Ectodermal cell (in vitro differentiated cells): ENCODE measurements around the gene SRP54.
"Not testable (repeated sequence)": the region's sequence is repeated elsewhere in the genome, so short reads cannot be mapped to it uniquely, and the experiment has no call there.

ENCODE experiments used
- H3K27ac ChIP-seq: 2 replicates; pipeline ENCODE4 v1.7.0; 2013; ENCODE audit warnings: mild to moderate bottlenecking, low read depth, low read length; ENCODE audit not compliant: insufficient read depth, poor library complexity, severe bottlenecking
- H3K27me3 ChIP-seq: 2 replicates; pipeline ENCODE4 v1.7.0; 2013; ENCODE audit warnings: mild to moderate bottlenecking, low read length; ENCODE audit not compliant: insufficient read depth, control insufficient read depth, poor library complexity, severe bottlenecking
- H3K36me3 ChIP-seq: one replicate; pipeline ENCODE4 v1.7.0; 2013; ENCODE audit warnings: low read length; ENCODE audit not compliant: control insufficient read depth, insufficient read depth
- H3K4me1 ChIP-seq: one replicate; pipeline ENCODE4 v1.7.0; 2013; ENCODE audit warnings: low read length; ENCODE audit not compliant: control insufficient read depth, insufficient read depth
- H3K4me3 ChIP-seq: 2 replicates; pipeline ENCODE4 v1.7.0; 2013; ENCODE audit warnings: low read depth, low read length, control low read depth; ENCODE audit not compliant: insufficient read depth
- H3K9me3 ChIP-seq: 2 replicates; pipeline ENCODE4 v1.7.0; 2013; ENCODE audit warnings: mild to moderate bottlenecking, low read length, moderate library complexity; ENCODE audit not compliant: control insufficient read depth
- WGBS, 2 experiments: methylation state at CpG; one replicate each; pipeline ENCODE4 v1.1.7; 2013; ENCODE audit warnings: missing lambda C conversion rate in 2 of 2; 5-methylcytosine and 5-hydroxymethylcytosine counted together

Gene SRP54

DNA sequence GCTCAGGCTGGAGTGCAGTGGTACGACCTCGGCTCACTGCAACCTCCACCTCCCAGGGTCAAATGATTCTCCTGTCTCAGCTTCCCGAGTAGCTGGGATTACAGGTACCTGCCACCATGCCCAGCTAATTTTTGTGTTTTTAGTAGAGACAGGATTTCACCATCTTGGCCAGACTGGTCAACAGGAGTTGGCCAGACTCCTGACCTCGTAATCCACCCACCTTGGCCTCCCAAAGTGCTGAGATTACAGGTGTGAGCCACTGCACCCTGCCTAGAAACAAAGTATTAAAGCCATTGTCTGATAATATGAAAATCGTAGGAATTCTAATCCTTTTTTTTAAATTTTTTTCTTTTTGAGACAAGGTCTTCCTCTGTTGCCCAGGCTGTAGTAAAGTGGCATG is 82.9 kb downstream of the SRP54 start:
- 96% methylated on average over 5 of the region's 5 CpGs for WGBS, 2 experiments
- not testable (repeated sequence) for H3K9me3 ChIP-seq

DNA sequence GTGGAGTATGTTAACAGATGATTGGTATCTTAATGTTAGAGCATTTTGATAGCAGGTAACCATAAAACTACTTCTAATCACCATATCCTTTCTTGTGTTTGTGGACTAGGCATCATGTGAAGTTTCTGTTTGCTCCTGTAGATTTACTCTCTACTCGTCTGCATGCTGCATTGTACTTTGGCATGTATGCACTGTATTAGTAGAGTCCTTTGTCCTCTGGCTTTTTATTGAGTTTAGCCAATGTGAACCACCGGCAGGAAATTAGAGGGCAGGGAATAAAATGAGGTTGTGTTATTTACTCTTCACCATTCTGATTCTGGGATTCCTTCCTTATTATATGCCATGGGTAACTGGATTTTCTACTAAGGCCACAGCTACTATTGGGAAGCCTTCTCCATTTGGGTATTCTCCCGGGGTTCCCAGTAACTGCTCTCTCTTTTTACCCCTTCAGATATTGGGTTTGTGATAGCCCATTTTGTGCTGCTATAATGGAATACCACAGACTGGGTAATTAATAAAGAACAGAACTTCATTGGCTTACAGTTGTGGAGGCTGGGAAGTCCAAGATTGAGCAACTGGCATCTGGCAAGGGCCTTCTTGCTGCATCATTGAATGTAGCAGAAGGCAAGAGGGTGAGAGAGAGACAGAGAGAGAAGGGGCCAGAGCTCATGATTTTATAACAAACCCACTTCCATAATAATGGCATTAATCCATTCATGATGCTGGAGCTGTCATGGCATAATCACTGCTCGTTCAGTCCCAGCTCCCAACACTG is 85.6 kb downstream of the SRP54 start:
- no peak overlapping the region for H3K27ac ChIP-seq
- no peaks in the 10 kb centered on the region for H3K9me3 ChIP-seq
- WGBS, 2 experiments = 95 to 99% methylated on average over 4 of the region's 4 CpGs
- no peaks in the 10 kb centered on the region for H3K4me1 ChIP-seq
- no peaks in the 10 kb centered on the region for H3K27me3 ChIP-seq
- no peak overlapping the region for H3K4me3 ChIP-seq
- peaks cover 8% of the 10 kb centered on the region for H3K36me3 ChIP-seq

More for the DNA sequence above, 82.9 kb downstream of the SRP54 start:
- H3K27me3 ChIP-seq, H3K4me1 ChIP-seq, H3K4me3 ChIP-seq, H3K36me3 ChIP-seq, H3K27ac ChIP-seq: not testable (repeated sequence)

DNA sequence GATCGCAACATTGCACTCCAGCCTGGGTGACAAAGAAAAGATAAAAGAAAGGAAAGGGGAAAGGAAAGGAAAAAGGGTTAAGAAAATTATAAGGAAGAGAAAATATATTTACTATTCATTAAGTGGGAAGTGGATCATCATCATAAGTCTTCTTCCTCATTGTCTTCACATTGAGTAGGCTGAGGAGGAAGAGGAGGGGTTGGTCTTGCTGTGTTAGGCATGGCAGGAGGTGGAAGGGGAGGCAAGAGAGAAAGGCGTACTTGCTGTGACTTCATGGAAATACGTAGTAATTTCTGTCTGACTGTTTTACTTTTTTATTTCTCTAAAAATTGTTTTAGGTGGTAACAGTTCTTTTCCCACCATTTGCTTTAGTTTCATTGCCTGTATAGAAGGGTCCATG is 89.4 kb downstream of the SRP54 start:
- WGBS, 2 experiments = 94% methylated on average over 3 of the region's 3 CpGs
- Histone ChIP-seq H3K4me1 (no peaks in the 10 kb centered on the region), H3K27me3 (no peaks in the 10 kb centered on the region), H3K27ac (no peak overlapping the region), H3K9me3 (no peaks in the 10 kb centered on the region), H3K36me3 (peaks cover 11% of the 10 kb centered on the region), H3K4me3 (no peak overlapping the region)

- peaks cover 9% of the 10 kb centered on the region for H3K36me3 ChIP-seq
- no peak overlapping the region for H3K4me3 ChIP-seq
- WGBS, 2 experiments = 97 to 100% methylated on average over 1 of the region's 1 CpG
- H3K4me1 ChIP-seq = no peaks in the 10 kb centered on the region
- H3K27ac ChIP-seq = no peak overlapping the region
- no peaks in the 10 kb centered on the region for H3K9me3 ChIP-seq
- no peaks in the 10 kb centered on the region for H3K27me3 ChIP-seq
Measured at GRCh38 chr14:35073486-35073885, 90.7 kb downstream of the SRP54 start.

GRCh38 chr14:35078082-35078481 is 95.3 kb downstream of the SRP54 start:
- H3K9me3 ChIP-seq = no peaks in the 10 kb centered on the region
- peaks cover 3% of the 10 kb centered on the region for H3K36me3 ChIP-seq

More at GRCh38 chr14:35078082-35078481, 95.3 kb downstream of the SRP54 start:
- H3K4me1 ChIP-seq = no peaks in the 10 kb centered on the region
- 91 to 96% methylated on average over 2 of the region's 2 CpGs for WGBS, 2 experiments
- H3K27me3 ChIP-seq = no peaks in the 10 kb centered on the region
- no peak overlapping the region for H3K27ac ChIP-seq
- no peak overlapping the region for H3K4me3 ChIP-seq
